Epithelial cell of proximal tubule (primary cell): ENCODE results near the gene XRCC1. TPM values are rescaled to one million over a fixed set of nuclear protein-coding genes. Genes with fewer than 3 reads are reported as not detected.

Source experiments
- DNase-seq: peaks from one replicate; pipeline ENCODE4 v3.0.0-alpha.2; 2011; ENCODE audit warnings: low read depth
- H3K4me3 ChIP-seq: 2 replicates; pipeline ENCODE4 v1.5.1; 2011; ENCODE audit warnings: low read depth, mild to moderate bottlenecking, low read length
- CTCF ChIP-seq: conservative IDR thresholded peaks from 2 replicates; pipeline ENCODE4 v1.5.1; 2012; ENCODE audit warnings: low read depth, mild to moderate bottlenecking, low read length
- total RNA-seq: library from RNA; depleted of rRNA; stranded (reverse); fragments of >200 nt; gene quantifications from 2 replicates; pipeline ENCODE4 v1.2.3, GENCODE V29; 2015

XRCC1 gene
- total RNA-seq, 1 donor from 2014 or later: 31.4 TPM

DNA sequence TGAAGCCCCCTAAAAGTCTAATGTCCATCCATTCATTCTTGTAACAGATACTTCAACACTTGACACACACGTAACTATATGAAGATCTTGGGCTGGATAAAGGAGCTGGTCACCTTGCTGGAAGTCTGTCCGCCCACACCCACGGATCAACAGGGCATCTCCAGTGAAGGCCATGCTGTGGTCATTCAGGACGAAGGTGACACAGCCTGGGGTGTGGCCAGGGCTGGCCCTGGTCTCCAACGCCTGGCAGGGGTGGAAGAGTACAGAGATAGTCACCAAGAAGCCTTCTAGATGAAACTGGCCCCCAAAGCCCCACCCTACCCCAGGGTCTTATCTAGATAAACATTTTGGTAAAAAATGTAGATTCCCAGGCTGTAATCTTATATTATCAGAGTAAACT lies 64.0 kb downstream of the XRCC1 start:
- TF ChIP-seq CTCF: no peak
- DNase-seq: no peak

DNA sequence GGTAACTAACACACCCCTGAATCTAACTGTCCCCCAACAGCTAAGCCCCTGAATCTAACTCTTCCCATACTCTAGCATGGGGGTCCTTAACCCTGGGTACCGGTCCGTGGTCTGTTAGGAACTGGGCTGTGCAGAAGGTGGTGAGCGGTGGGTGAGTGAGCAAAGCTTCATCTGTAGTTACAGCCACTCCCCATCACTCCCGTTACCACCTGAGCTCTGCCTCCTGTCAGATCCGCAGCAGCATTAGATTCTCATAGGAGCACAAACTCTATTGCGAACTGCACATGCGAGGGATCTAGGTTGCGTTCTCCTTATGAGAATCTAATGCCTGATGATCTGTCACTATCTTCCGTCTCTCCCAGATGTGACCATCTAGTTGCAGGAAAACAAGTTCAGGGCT lies 64.6 kb downstream of the XRCC1 start:
- no peak for TF ChIP-seq CTCF
- DNase-seq: no peak
- no peak overlapping the region for H3K4me3 ChIP-seq

More for the DNA sequence above, 64.0 kb downstream of the XRCC1 start:
- H3K4me3 ChIP-seq: no peak overlapping the region

- no peak for DNase-seq
- no peak for TF ChIP-seq CTCF
- H3K4me3 ChIP-seq: no peak overlapping the region
Measured at GRCh38 chr19:43507880-43508279, 67.4 kb downstream of the XRCC1 start.

DNA sequence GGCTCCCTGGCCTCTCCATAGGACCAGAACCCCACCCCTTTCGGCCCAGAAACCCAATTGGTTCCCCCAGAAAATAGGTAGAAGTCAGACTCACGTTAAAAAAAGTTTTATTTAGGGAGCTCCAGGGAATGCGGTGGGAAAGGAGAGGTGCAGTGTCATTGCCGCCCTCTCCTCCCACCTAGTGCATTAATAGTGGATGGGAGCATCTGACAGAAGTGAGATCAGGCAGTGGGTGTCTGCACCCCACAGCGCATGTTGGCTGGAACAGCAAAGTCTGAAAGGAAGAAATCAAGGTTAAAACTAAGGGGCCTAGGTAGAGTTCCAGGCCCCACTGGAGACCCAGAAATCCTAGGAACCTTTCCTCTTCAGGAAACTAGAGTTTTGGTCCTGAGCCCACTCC lies 68.7 kb downstream of the XRCC1 start:
- H3K4me3 ChIP-seq: no peak overlapping the region
- TF ChIP-seq CTCF: no peak
- no peak for DNase-seq

GRCh38 chr19:43505941-43506340 lies 69.4 kb downstream of the XRCC1 start:
- no peak overlapping the region for H3K4me3 ChIP-seq
- no peak for DNase-seq
- no peak for TF ChIP-seq CTCF

- no peak overlapping the region for H3K4me3 ChIP-seq
- DNase-seq: no peak
- no peak for TF ChIP-seq CTCF
Measured at GRCh38 chr19:43505186-43505456, 70.2 kb downstream of the XRCC1 start.

GRCh38 chr19:43504426-43505185 lies 70.7 kb downstream of the XRCC1 start, which contains the start of gene PHLDB3:
PHLDB3 (minus strand) TSS chr19:43504746; CDS start chr19:43504118, 628 bp downstream.
- TF ChIP-seq CTCF: peak; percentile 13
- peak within 1 kb of the TSS; percentile 90 for H3K4me3 ChIP-seq
- DNase-seq: no peak
